Measurements from ENCODE around the gene VWDE.

Gene VWDE

DNA sequence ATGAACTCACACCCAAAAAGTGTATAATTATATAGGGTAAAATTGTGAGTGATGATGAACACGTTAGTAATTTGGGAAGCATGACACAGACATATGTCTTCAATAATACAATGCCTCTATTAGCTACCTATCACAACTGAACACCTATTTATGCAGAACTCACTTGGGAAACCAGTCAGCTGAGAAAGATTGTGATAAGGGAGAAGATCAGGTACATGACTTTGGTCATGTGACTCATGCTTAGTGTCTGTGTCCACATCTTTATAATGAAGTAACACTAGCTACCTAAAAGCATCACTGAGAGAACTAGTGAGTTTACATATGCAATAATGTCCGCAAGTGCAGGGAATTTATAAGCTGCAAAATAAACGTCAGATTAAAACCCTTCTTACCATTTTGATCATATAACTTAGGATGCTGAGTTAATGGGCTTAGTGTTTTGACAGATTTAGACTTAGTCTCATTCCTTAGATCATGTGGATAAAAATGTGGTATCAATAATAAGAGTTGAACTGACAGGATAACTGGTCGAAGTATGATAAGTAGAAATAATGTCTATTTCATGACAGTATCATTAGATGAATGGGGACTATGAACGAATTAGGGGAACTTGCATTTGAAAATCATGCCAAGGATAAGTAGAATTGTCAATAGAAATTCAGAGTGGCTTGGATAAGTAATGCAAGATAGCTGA lies 11.6 kb downstream of the VWDE start:
- TF ChIP-seq SIN3A (IDR thresholded peaks at IDR 0.05; ENCODE audit: borderline replicate concordance, insufficient read depth, low read length) (no peak), REST (IDR thresholded peaks at IDR 0.05; ENCODE audit: insufficient read depth in 1 of 2, low read depth in 2 of 2, low read length in 2 of 2) (no peak), TAF1 (IDR thresholded peaks at IDR 0.05; ENCODE audit: borderline replicate concordance, insufficient read depth, low read length) (no peak), FOXP2 (optimal IDR thresholded peaks at IDR 0.05; ENCODE audit: borderline replicate concordance, extremely low read depth, extremely low read length, insufficient read depth) (no peak), POLR2AphosphoS5 (IDR thresholded peaks at IDR 0.05; ENCODE audit: low read depth, low read length) (no peak)

DNA sequence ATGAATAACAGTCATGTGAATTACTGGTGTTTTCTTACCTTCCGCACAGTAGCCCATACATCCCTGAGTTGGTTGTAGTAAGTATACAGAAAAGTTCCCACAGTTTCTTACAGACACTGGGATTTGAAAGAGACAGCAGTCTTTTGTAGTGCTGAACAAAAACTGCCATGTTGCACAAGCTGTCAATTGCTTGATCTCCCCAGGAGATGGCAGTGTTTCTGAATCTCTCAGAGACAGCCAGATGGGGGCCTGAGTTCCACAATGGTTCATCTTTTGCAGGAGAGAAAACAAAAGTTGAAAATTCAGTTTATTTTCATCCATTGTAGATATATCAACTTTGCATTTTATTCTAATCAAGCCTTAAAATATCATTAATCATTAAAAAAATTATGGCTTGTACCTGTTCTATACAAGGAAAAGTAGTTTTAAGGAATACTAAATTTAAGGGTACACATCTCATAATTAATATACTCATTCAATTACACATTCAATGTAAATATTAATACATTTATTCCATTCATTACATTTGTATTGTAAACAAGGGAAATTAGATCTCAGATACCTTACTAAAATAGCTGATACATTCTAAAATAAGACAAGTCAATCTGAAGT lies 14.5 kb downstream of the VWDE start:
- TF ChIP-seq SIN3A (IDR thresholded peaks at IDR 0.05; ENCODE audit: borderline replicate concordance, insufficient read depth, low read length) (no peak), TAF1 (IDR thresholded peaks at IDR 0.05; ENCODE audit: borderline replicate concordance, insufficient read depth, low read length) (no peak), REST (IDR thresholded peaks at IDR 0.05; ENCODE audit: insufficient read depth in 1 of 2, low read depth in 2 of 2, low read length in 2 of 2) (no peak), POLR2AphosphoS5 (IDR thresholded peaks at IDR 0.05; ENCODE audit: low read depth, low read length) (no peak), FOXP2 (optimal IDR thresholded peaks at IDR 0.05; ENCODE audit: borderline replicate concordance, extremely low read depth, extremely low read length, insufficient read depth) (no peak)

DNA sequence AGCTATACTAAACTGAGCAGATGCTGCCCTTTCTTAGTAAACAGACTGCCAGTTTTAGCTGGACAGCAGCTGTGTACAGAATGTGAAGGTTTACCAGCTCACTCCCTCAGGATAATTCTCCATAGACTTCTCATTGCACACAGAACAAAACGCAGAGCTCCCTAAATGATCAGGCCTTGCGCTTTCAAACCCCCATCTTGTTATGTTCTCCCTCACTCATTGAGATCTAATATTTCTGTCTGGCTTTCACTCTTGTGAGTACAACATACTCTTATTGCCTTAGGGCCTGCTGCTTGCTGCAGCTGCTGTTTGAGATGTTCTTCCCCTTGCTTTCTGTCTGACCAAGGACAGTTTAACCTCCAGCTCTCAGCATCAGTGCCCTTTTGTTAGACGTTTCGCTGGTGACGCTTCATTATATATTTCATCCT lies 17.3 kb downstream of the VWDE start:
- TF ChIP-seq POLR2AphosphoS5 (IDR thresholded peaks at IDR 0.05; ENCODE audit: low read depth, low read length) (no peak), SIN3A (IDR thresholded peaks at IDR 0.05; ENCODE audit: borderline replicate concordance, insufficient read depth, low read length) (no peak), FOXP2 (optimal IDR thresholded peaks at IDR 0.05; ENCODE audit: borderline replicate concordance, extremely low read depth, extremely low read length, insufficient read depth) (no peak), REST (IDR thresholded peaks at IDR 0.05; ENCODE audit: insufficient read depth in 1 of 2, low read depth in 2 of 2, low read length in 2 of 2) (no peak), TAF1 (IDR thresholded peaks at IDR 0.05; ENCODE audit: borderline replicate concordance, insufficient read depth, low read length) (no peak)

DNA sequence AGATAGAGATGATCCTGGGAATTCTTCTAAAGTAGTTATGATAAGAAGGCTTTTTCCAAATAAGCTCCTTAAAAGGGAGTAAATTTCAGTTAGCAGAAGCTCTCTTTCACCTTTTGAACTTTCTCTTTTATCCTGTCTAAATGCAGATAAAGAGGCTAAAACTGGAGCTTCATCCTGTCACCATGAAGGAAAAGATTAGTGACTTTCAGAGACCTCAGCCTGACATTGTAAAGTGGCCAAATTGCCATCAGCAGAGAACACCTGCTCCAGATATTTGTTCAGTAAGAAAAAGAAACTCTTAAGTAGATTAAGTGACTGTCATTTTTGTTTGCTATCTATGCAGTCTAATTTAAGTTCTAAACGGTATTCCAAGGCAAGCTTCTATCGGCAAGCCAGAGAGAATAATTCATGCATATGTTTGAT lies 18.3 kb downstream of the VWDE start:
- TF ChIP-seq REST (IDR thresholded peaks at IDR 0.05; ENCODE audit: insufficient read depth in 1 of 2, low read depth in 2 of 2, low read length in 2 of 2): no peak
- TF ChIP-seq TAF1 (IDR thresholded peaks at IDR 0.05; ENCODE audit: borderline replicate concordance, insufficient read depth, low read length): no peak
